Measurements from ENCODE around the gene PLCB2.

PLCB2 gene

DNA sequence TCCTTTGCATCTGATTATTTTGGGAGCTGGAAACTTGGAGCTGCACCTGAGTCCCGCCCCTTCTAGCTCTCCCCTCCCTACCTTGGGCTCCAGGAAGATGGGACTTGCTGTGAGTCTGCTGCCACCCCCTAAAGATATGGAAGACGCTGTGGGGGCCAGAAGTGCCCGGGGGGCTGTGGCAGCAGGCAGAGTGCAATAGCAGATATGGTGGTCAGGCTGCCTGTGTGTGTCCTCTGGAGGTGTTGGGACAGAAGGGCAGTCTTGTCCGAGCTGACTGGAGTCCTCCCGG lies 68.4 kb downstream of the PLCB2 start:
- no peak overlapping the region for H3K4me3 ChIP-seq (ENCODE audit: low read length, poor library complexity, severe bottlenecking)
- H3K79me2 ChIP-seq (ENCODE audit: insufficient read depth, low read length), result no peaks in the 10 kb centered on the region
- peaks cover 6% of the 10 kb centered on the region for H3K4me1 ChIP-seq (ENCODE audit: insufficient read depth, low read length, poor library complexity, severe bottlenecking)
- no peaks in the 10 kb centered on the region for H4K20me1 ChIP-seq (ENCODE audit: insufficient read depth, low read length, poor library complexity, severe bottlenecking)
- no peaks in the 10 kb centered on the region for H3F3A ChIP-seq (ENCODE audit: low read depth)
- H3K9ac ChIP-seq (ENCODE audit: low read depth, low read length, poor library complexity, severe bottlenecking), result no peak overlapping the region
- no peaks in the 10 kb centered on the region for H3K36me3 ChIP-seq (ENCODE audit: insufficient read depth, low read length)
- TF ChIP-seq, protein P1, sequence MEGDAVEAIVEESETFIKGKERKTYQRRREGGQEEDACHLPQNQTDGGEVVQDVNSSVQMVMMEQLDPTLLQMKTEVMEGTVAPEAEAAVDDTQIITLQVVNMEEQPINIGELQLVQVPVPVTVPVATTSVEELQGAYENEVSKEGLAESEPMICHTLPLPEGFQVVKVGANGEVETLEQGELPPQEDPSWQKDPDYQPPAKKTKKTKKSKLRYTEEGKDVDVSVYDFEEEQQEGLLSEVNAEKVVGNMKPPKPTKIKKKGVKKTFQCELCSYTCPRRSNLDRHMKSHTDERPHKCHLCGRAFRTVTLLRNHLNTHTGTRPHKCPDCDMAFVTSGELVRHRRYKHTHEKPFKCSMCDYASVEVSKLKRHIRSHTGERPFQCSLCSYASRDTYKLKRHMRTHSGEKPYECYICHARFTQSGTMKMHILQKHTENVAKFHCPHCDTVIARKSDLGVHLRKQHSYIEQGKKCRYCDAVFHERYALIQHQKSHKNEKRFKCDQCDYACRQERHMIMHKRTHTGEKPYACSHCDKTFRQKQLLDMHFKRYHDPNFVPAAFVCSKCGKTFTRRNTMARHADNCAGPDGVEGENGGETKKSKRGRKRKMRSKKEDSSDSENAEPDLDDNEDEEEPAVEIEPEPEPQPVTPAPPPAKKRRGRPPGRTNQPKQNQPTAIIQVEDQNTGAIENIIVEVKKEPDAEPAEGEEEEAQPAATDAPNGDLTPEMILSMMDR (conservative IDR thresholded peaks at IDR 0.05; ENCODE audit: low read length), result no peak
- no peak for TF ChIP-seq EZH2phosphoT487 (IDR thresholded peaks at IDR 0.05; ENCODE audit: borderline replicate concordance)
- no peak overlapping the region for H2AFZ ChIP-seq (ENCODE audit: low read length)
- H3K9me3 ChIP-seq (ENCODE audit: insufficient read depth, low read depth, low read length), result no peaks in the 10 kb centered on the region
- H3K27me3 ChIP-seq (ENCODE audit: insufficient read depth, low read length, poor library complexity, severe bottlenecking), result no peaks in the 10 kb centered on the region
- no peaks in the 10 kb centered on the region for H3K9me2 ChIP-seq (replicated peaks; ENCODE audit: low read depth, low read length)
- H3K4me2 ChIP-seq (ENCODE audit: low read depth, low read length, poor library complexity, severe bottlenecking), result peak overlapping the region; percentile 8

- Histone ChIP-seq H3K4me3 (ENCODE audit: low read length, poor library complexity, severe bottlenecking) (no peak within 1 kb of the TSS), H3K9ac (ENCODE audit: low read depth, low read length, poor library complexity, severe bottlenecking) (no peak within 1 kb of the TSS), H3K4me1 (ENCODE audit: insufficient read depth, low read length, poor library complexity, severe bottlenecking) (peaks cover 6% of the 10 kb centered on the region)
Measured at GRCh38 chr15:40238532-40239403, 69.0 kb downstream of the PLCB2 start, which contains the start of gene PAK6. Gene PAK6 (plus strand): TSS chr15:40239063. CDS start chr15:40264786, 25,723 bp downstream.

More at GRCh38 chr15:40238532-40239403, 69.0 kb downstream of the PLCB2 start, which contains the start of gene PAK6:
- no peaks in the 10 kb centered on the region for H3K9me2 ChIP-seq (replicated peaks; ENCODE audit: low read depth, low read length)
- TF ChIP-seq, protein P1 (conservative IDR thresholded peaks at IDR 0.05; ENCODE audit: low read length), result no peak
- no peak for TF ChIP-seq EZH2phosphoT487 (IDR thresholded peaks at IDR 0.05; ENCODE audit: borderline replicate concordance)
- no peaks in the 10 kb centered on the region for H3F3A ChIP-seq (ENCODE audit: low read depth)
- H3K27me3 ChIP-seq (ENCODE audit: insufficient read depth, low read length, poor library complexity, severe bottlenecking), result no peaks in the 10 kb centered on the region
- no peaks in the 10 kb centered on the region for H3K9me3 ChIP-seq (ENCODE audit: insufficient read depth, low read depth, low read length)
- H4K20me1 ChIP-seq (ENCODE audit: insufficient read depth, low read length, poor library complexity, severe bottlenecking), result no peaks in the 10 kb centered on the region
- H3K4me2 ChIP-seq (ENCODE audit: low read depth, low read length, poor library complexity, severe bottlenecking), result peak within 1 kb of the TSS; percentile 8
- no peaks in the 10 kb centered on the region for H3K36me3 ChIP-seq (ENCODE audit: insufficient read depth, low read length)
- H2AFZ ChIP-seq (ENCODE audit: low read length), result no peak within 1 kb of the TSS
- H3K79me2 ChIP-seq (ENCODE audit: insufficient read depth, low read length), result no peaks in the 10 kb centered on the region

Measured in Loucy (cell line).